ENCODE measurements around the gene ZNF444. TPM values are rescaled to one million over a fixed set of nuclear protein-coding genes. Genes with fewer than 3 reads are reported as not detected.
"Not testable (repeated sequence)": the region's sequence is repeated elsewhere in the genome, so short reads cannot be mapped to it uniquely, and the experiment has no call there.

Gene ZNF444
- total RNA-seq, 1 donor from 2014 or later = 47.9 TPM

GRCh38 chr19:56096665-56097064 is 44.4 kb upstream of the ZNF444 start:
- TF ChIP-seq, protein P1, sequence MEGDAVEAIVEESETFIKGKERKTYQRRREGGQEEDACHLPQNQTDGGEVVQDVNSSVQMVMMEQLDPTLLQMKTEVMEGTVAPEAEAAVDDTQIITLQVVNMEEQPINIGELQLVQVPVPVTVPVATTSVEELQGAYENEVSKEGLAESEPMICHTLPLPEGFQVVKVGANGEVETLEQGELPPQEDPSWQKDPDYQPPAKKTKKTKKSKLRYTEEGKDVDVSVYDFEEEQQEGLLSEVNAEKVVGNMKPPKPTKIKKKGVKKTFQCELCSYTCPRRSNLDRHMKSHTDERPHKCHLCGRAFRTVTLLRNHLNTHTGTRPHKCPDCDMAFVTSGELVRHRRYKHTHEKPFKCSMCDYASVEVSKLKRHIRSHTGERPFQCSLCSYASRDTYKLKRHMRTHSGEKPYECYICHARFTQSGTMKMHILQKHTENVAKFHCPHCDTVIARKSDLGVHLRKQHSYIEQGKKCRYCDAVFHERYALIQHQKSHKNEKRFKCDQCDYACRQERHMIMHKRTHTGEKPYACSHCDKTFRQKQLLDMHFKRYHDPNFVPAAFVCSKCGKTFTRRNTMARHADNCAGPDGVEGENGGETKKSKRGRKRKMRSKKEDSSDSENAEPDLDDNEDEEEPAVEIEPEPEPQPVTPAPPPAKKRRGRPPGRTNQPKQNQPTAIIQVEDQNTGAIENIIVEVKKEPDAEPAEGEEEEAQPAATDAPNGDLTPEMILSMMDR (IDR thresholded peaks at IDR 0.05) = no peak
- H3K27ac Mint-ChIP-seq (ENCODE audit: unreplicated experiment) = no peak overlapping the region
- no peak overlapping the region for H3K4me3 Mint-ChIP-seq (ENCODE audit: unreplicated experiment)
- H3K9me3 Mint-ChIP-seq (ENCODE audit: unreplicated experiment) = peaks cover 10% of the 10 kb centered on the region
- peaks cover 23% of the 10 kb centered on the region for H3K36me3 Mint-ChIP-seq (ENCODE audit: unreplicated experiment)
- DNase-seq (ENCODE audit: extremely low spot score, unreplicated experiment) = no peak
- no peaks in the 10 kb centered on the region for H3K27me3 Mint-ChIP-seq (ENCODE audit: unreplicated experiment)
- H3K4me1 Mint-ChIP-seq (ENCODE audit: unreplicated experiment) = peaks cover 10% of the 10 kb centered on the region

- Mint-ChIP-seq H3K27me3 (ENCODE audit: unreplicated experiment) (no peaks in the 10 kb centered on the region), H3K4me1 (ENCODE audit: unreplicated experiment) (peaks cover 7% of the 10 kb centered on the region), H3K36me3 (ENCODE audit: unreplicated experiment) (peaks cover 23% of the 10 kb centered on the region), H3K4me3 (ENCODE audit: unreplicated experiment) (no peak overlapping the region), H3K9me3 (ENCODE audit: unreplicated experiment) (peaks cover 10% of the 10 kb centered on the region), H3K27ac (ENCODE audit: unreplicated experiment) (no peak overlapping the region)
- TF ChIP-seq, protein P1 (IDR thresholded peaks at IDR 0.05) = no peak
- no peak for DNase-seq (ENCODE audit: extremely low spot score, unreplicated experiment)
Measured at GRCh38 chr19:56097306-56097705, 43.8 kb upstream of the ZNF444 start.

DNA sequence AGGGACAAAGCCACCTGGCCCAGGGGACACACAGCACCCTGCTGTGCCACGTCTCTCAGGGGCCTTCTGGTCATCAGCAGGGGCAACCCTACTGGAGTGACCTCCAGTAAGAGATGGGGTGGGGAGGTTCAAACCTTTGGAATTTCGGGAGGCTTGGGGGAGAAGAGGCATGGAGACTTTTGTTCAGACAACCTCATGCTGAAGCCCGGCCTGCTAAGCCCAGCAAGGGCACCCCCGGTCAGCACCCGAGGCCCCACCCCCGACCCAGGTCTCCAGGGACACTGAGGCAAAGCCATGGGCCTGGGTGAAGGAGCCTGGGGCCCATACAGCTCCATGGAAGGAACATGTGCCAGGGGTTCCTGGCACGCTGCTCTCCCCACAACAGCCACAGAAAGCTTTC is 43.3 kb upstream of the ZNF444 start:
- TF ChIP-seq, protein P1 (IDR thresholded peaks at IDR 0.05) = no peak
- no peak overlapping the region for H3K27ac Mint-ChIP-seq (ENCODE audit: unreplicated experiment)
- DNase-seq (ENCODE audit: extremely low spot score, unreplicated experiment) = no peak
- peaks cover 22% of the 10 kb centered on the region for H3K36me3 Mint-ChIP-seq (ENCODE audit: unreplicated experiment)
- H3K27me3 Mint-ChIP-seq (ENCODE audit: unreplicated experiment) = no peaks in the 10 kb centered on the region
- peaks cover 6% of the 10 kb centered on the region for H3K9me3 Mint-ChIP-seq (ENCODE audit: unreplicated experiment)
- H3K4me3 Mint-ChIP-seq (ENCODE audit: unreplicated experiment) = no peak overlapping the region
- H3K4me1 Mint-ChIP-seq (ENCODE audit: unreplicated experiment) = peaks cover 2% of the 10 kb centered on the region

GRCh38 chr19:56098237-56098636 is 42.9 kb upstream of the ZNF444 start:
- H3K27me3 Mint-ChIP-seq (ENCODE audit: unreplicated experiment); H3K27ac Mint-ChIP-seq (ENCODE audit: unreplicated experiment); H3K9me3 Mint-ChIP-seq (ENCODE audit: unreplicated experiment); H3K4me3 Mint-ChIP-seq (ENCODE audit: unreplicated experiment); H3K4me1 Mint-ChIP-seq (ENCODE audit: unreplicated experiment); DNase-seq (ENCODE audit: extremely low spot score, unreplicated experiment): not testable (repeated sequence)
- H3K36me3 Mint-ChIP-seq (ENCODE audit: unreplicated experiment) = peaks cover 18% of the 10 kb centered on the region

- Mint-ChIP-seq H3K27me3 (ENCODE audit: unreplicated experiment) (no peaks in the 10 kb centered on the region), H3K4me3 (ENCODE audit: unreplicated experiment) (no peak overlapping the region), H3K4me1 (ENCODE audit: unreplicated experiment) (peaks cover 2% of the 10 kb centered on the region), H3K36me3 (ENCODE audit: unreplicated experiment) (peaks cover 15% of the 10 kb centered on the region), H3K27ac (ENCODE audit: unreplicated experiment) (no peak overlapping the region), H3K9me3 (ENCODE audit: unreplicated experiment) (no peaks in the 10 kb centered on the region)
- TF ChIP-seq, protein P1 (IDR thresholded peaks at IDR 0.05) = no peak
- DNase-seq (ENCODE audit: extremely low spot score, unreplicated experiment) = no peak
Measured at GRCh38 chr19:56098731-56099568, 42.1 kb upstream of the ZNF444 start.

Data from osteocyte (in vitro differentiated cells).